Fibroblast of skin of abdomen (primary cell): ENCODE data around the gene CRTC1.

Experiments
- DNase-seq: peaks from one replicate; pipeline ENCODE4 v3.0.0-alpha.2; 2013

CRTC1 gene

GRCh38 chr19:18653853-18654252, 29.6 kb upstream of the CRTC1 start:
- DNase-seq, result no peak

GRCh38 chr19:18654469-18654868, 29.0 kb upstream of the CRTC1 start:
- DNase-seq, result no peak

- DNase-seq, result no peak
These were observed 28.2 kb upstream of the CRTC1 start for GRCh38 chr19:18655173-18655844.

GRCh38 chr19:18656337-18657086, 27.0 kb upstream of the CRTC1 start:
- no peak for DNase-seq

GRCh38 chr19:18657590-18658365, 25.7 kb upstream of the CRTC1 start:
- DNase-seq, result peak; percentile 28

GRCh38 chr19:18658366-18658855, 25.1 kb upstream of the CRTC1 start:
- no peak for DNase-seq

- DNase-seq, result no peak
These were observed 24.0 kb upstream of the CRTC1 start for GRCh38 chr19:18659281-18660050.

- DNase-seq, result no peak
These were observed 23.2 kb upstream of the CRTC1 start for GRCh38 chr19:18660051-18660910.

- DNase-seq, result no peak
These were observed 22.4 kb upstream of the CRTC1 start for GRCh38 chr19:18660939-18661670.

GRCh38 chr19:18662972-18663732, 20.3 kb upstream of the CRTC1 start:
- no peak for DNase-seq

GRCh38 chr19:18663940-18664530, 19.4 kb upstream of the CRTC1 start:
- DNase-seq, result no peak

GRCh38 chr19:18665771-18666202, 17.7 kb upstream of the CRTC1 start:
- DNase-seq, result no peak

- DNase-seq, result no peak
These were observed 17.2 kb upstream of the CRTC1 start for GRCh38 chr19:18666317-18666716.

- DNase-seq, result no peak
These were observed 16.7 kb upstream of the CRTC1 start for GRCh38 chr19:18666784-18667183.

GRCh38 chr19:18667531-18668251, 15.8 kb upstream of the CRTC1 start:
- no peak for DNase-seq

GRCh38 chr19:18668252-18668631, 15.2 kb upstream of the CRTC1 start:
- DNase-seq, result no peak

- DNase-seq, result no peak
These were observed 14.5 kb upstream of the CRTC1 start for GRCh38 chr19:18668744-18669523.

- peak; percentile 21 for DNase-seq
These were observed 14.0 kb upstream of the CRTC1 start for GRCh38 chr19:18669524-18669817.
